HEK293 (cell line): ENCODE data around the gene PITPNM2.
A peak's percentile ranks its signal among the peaks of the same experiment; 100 is the strongest.

Source experiments
- CTCF ChIA-PET: fragments of 350-600 bp; formaldehyde crosslinking; extraction: SDS; loops from one replicate; lab custom pipeline; 2021; ENCODE audit warnings: antibody characterized with exemption; lab: Yijun Ruan, JAX
- POLR2A ChIA-PET: fragments of 300-600 bp; formaldehyde crosslinking; extraction: SDS; loops from one replicate; lab custom pipeline; 2020; ENCODE audit warnings: antibody characterized with exemption, inconsistent platforms; lab: Yijun Ruan, JAX
- H3K27ac ChIP-seq: fragments of 200-500 bp; sonication (Bioruptor generic); 2 replicates; pipeline ENCODE4 v1.5.1; 2014; ENCODE audit warnings: low read depth, low read length, control low read depth, inconsistent platforms; ENCODE audit errors: extremely low read depth
- H3K36me3 ChIP-seq, 2 experiments: fragments of 200-500 bp in 1 of 2; sonication (Bioruptor generic) in 1 of 2; 1 replicate in 1 of 2; 2 replicates in 1 of 2; pipeline ENCODE4 v1.5.1; 2014 to 2017; ENCODE audit warnings: inconsistent platforms in 2 of 2, low read length in 2 of 2; ENCODE audit not compliant: control insufficient read depth in 2 of 2, insufficient read depth in 1 of 2
- H3K4me1 ChIP-seq: fragments of 200-500 bp; sonication (Bioruptor generic); 2 replicates; pipeline ENCODE4 v1.5.1; 2014; ENCODE audit warnings: mild to moderate bottlenecking, low read length, inconsistent platforms; ENCODE audit not compliant: control insufficient read depth, insufficient read depth
- H3K4me3 ChIP-seq: 2 replicates; pipeline ENCODE4 v1.5.1; 2011; ENCODE audit warnings: low read depth, mild to moderate bottlenecking, control low read depth, low read length, moderate library complexity
- H3K9me3 ChIP-seq: fragments of 200-500 bp; sonication (Bioruptor generic); 2 replicates; pipeline ENCODE4 v1.5.1; 2014; ENCODE audit warnings: low read depth, low read length, inconsistent platforms; ENCODE audit not compliant: control insufficient read depth, insufficient read depth
- GLIS1 ChIP-seq: fragments of 450-650 bp; formaldehyde crosslinking; IDR thresholded peaks from 2 replicates; pipeline ENCODE4 v1.5.1; 2016; ENCODE audit warnings: missing biosample characterization, missing genetic modification characterization
- PRDM1 ChIP-seq: fragments of 450-650 bp; formaldehyde crosslinking; IDR thresholded peaks from 2 replicates; pipeline ENCODE4; 2016; ENCODE audit warnings: missing biosample characterization, missing genetic modification characterization
- SETDB1 ChIP-seq: IDR thresholded peaks from one replicate; pipeline ENCODE4 v1.6.1; 2017; ENCODE audit warnings: mild to moderate bottlenecking, low read length, moderate library complexity, mixed read lengths; ENCODE audit not compliant: insufficient read length
- ZBTB7A ChIP-seq: fragments of 450-650 bp; formaldehyde crosslinking; IDR thresholded peaks from 2 replicates; pipeline ENCODE4 v1.5.1; 2016; ENCODE audit warnings: low read depth, missing biosample characterization, missing genetic modification characterization
- ZFP69B ChIP-seq: fragments of 450-650 bp; formaldehyde crosslinking; IDR thresholded peaks from 2 replicates; pipeline ENCODE4 v1.5.1; 2016; ENCODE audit warnings: missing biosample characterization, missing genetic modification characterization
- ZNF169 ChIP-seq: fragments of 450-650 bp; formaldehyde crosslinking; IDR thresholded peaks from 2 replicates; pipeline ENCODE4 v1.5.1; 2016; ENCODE audit warnings: missing biosample characterization, missing genetic modification characterization
- ZNF324 ChIP-seq: fragments of 450-650 bp; formaldehyde crosslinking; IDR thresholded peaks from 2 replicates; pipeline ENCODE4 v1.5.1; 2016; ENCODE audit warnings: missing biosample characterization, missing genetic modification characterization
- ZNF350 ChIP-seq: fragments of 450-650 bp; formaldehyde crosslinking; IDR thresholded peaks from 2 replicates; pipeline ENCODE4 v1.5.0; 2017; ENCODE audit warnings: missing biosample characterization, mild to moderate bottlenecking, missing genetic modification characterization
- ZNF621 ChIP-seq: fragments of 450-650 bp; formaldehyde crosslinking; IDR thresholded peaks from 2 replicates; pipeline ENCODE4 v1.5.1; 2017; ENCODE audit warnings: missing biosample characterization, missing genetic modification characterization
- ZNF626 ChIP-seq: fragments of 450-650 bp; sonication (Bioruptor Pico); formaldehyde crosslinking; IDR thresholded peaks from 2 replicates; pipeline ENCODE4 v1.5.1; 2018; ENCODE audit warnings: missing biosample characterization, missing genetic modification characterization, inconsistent platforms
- ZNF629 ChIP-seq: fragments of 450-650 bp; formaldehyde crosslinking; IDR thresholded peaks from 2 replicates; pipeline ENCODE4 v1.5.1; 2017; ENCODE audit warnings: missing biosample characterization, missing genetic modification characterization
- ZNF776 ChIP-seq: fragments of 450-650 bp; formaldehyde crosslinking; IDR thresholded peaks from 2 replicates; pipeline ENCODE4 v1.5.0; 2017; ENCODE audit warnings: missing biosample characterization, missing genetic modification characterization, borderline replicate concordance
- TF ChIP-seq, protein P1 (sequence below): fragments of 450-650 bp; formaldehyde crosslinking; IDR thresholded peaks from 2 replicates; pipeline ENCODE4 v1.5.1; 2016; ENCODE audit warnings: missing biosample characterization, missing genetic modification characterization
- TF ChIP-seq, protein P2 (sequence below): fragments of 450-650 bp; formaldehyde crosslinking; IDR thresholded peaks from 2 replicates; pipeline ENCODE4 v1.5.1; 2016; ENCODE audit warnings: missing biosample characterization, missing genetic modification characterization, borderline replicate concordance

PITPNM2 gene

DNA sequence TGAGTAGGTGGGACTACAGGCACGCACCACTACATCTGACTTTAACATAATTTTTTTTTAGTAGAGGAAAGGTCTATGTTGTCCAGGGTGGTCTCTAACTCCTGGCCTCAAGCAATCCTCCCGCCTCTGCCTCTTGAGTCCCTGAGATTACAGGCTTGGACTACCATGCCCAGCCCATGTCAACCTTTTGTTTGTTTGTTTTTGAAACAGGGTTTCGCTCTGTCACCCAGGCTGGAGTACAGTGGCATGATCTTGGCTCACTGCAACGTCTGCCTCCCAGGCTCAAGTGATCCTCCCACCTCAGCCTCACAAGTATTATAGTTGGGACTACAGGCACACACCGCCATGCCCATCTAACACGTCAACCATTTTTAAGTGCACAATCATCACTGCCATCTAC lies 29.2 kb downstream of the PITPNM2 start:
- TF ChIP-seq, protein P1, sequence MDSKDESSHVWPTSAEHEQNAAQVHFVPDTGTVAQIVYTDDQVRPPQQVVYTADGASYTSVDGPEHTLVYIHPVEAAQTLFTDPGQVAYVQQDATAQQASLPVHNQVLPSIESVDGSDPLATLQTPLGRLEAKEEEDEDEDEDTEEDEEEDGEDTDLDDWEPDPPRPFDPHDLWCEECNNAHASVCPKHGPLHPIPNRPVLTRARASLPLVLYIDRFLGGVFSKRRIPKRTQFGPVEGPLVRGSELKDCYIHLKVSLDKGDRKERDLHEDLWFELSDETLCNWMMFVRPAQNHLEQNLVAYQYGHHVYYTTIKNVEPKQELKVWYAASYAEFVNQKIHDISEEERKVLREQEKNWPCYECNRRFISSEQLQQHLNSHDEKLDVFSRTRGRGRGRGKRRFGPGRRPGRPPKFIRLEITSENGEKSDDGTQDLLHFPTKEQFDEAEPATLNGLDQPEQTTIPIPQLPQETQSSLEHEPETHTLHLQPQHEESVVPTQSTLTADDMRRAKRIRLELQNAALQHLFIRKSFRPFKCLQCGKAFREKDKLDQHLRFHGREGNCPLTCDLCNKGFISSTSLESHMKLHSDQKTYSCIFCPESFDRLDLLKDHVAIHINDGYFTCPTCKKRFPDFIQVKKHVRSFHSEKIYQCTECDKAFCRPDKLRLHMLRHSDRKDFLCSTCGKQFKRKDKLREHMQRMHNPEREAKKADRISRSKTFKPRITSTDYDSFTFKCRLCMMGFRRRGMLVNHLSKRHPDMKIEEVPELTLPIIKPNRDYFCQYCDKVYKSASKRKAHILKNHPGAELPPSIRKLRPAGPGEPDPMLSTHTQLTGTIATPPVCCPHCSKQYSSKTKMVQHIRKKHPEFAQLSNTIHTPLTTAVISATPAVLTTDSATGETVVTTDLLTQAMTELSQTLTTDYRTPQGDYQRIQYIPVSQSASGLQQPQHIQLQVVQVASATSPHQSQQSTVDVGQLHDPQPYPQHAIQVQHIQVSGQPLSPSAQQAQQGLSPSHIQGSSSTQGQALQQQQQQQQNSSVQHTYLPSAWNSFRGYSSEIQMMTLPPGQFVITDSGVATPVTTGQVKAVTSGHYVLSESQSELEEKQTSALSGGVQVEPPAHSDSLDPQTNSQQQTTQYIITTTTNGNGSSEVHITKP (tag by site-specific recombination) = 0 out of 2 replicates have a peak, but pooled peaks have one; percentile 12
- no peak for TF ChIP-seq ZNF776 (tag by site-specific recombination)
- no peak for TF ChIP-seq ZNF350 (tag by site-specific recombination)
- TF ChIP-seq, all 188 proteins: peak for 1
- Histone ChIP-seq H3K4me1 (no peaks in the 10 kb centered on the region), H3K9me3 (no peaks in the 10 kb centered on the region), H3K36me3 (no peaks in the 10 kb centered on the region), H3K4me3 (no peak overlapping the region), H3K27ac (no peak overlapping the region)
- ChIA-PET CTCF (interaction anchor here (0.5 to 0.9 kb wide), 2 partner anchors 18 to 32 kb away, joined by 3 to 5 read pairs; no protein-coding TSS in a partner anchor), POLR2A (no interaction called here)

DNA sequence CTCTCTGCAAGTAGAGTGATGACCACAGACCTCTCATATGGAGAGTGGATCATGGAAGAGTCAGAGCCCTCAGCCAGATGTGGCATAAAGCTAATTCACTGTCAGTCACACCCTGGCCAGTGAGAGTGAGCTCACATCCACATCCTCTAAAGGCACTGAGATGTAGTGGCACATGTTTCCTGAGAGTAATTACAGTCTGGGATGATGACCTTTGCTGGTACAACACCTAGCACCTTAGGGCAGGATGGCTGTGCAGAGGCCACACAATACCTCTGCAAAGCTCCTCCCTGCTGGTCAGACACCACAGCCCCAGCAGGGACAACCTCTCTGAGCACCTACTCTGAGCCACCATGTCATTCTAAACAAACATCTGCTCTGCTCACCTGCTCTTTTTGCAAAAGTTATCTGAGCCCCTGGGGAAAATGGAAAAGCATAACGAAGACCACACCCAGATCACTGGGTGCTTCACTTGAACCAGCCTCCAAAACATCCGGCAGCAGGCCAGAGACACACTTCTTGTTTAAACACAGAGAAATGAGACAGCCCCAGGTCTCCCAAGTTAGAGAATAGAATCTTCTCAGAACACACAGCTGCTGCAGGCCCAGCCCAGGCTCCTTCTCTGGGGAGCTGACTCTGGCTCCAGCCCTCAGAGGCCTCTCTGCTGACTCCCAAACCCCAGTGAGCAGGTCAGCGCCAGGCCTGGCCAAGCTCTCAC lies 30.3 kb downstream of the PITPNM2 start:
- no peaks in the 10 kb centered on the region for H3K4me1 ChIP-seq
- no peak overlapping the region for H3K4me3 ChIP-seq
- H3K27ac ChIP-seq = no peak overlapping the region
- no peaks in the 10 kb centered on the region for H3K36me3 ChIP-seq
- CTCF ChIA-PET = no interaction called here
- POLR2A ChIA-PET = interaction anchor here (1.1 kb wide), 1 partner anchor 112 kb away, joined by 3 read pairs; the partner anchor contains the start of genes MPHOSPH9 and MTRFR
- no peaks in the 10 kb centered on the region for H3K9me3 ChIP-seq
- TF ChIP-seq ZNF621 (no peak), ZFP69B (tag by site-specific recombination) (no peak), ZNF324 (no peak), ZNF626 (tag by site-specific recombination) (no peak)

GRCh38 chr12:123119808-123120207 lies 31.1 kb downstream of the PITPNM2 start:
- no peak overlapping the region for H3K27ac ChIP-seq
- H3K4me3 ChIP-seq = no peak overlapping the region
- no peaks in the 10 kb centered on the region for H3K36me3 ChIP-seq
- no peaks in the 10 kb centered on the region for H3K9me3 ChIP-seq
- no peak for TF ChIP-seq GLIS1
- no peak for TF ChIP-seq SETDB1
- TF ChIP-seq, protein P2, sequence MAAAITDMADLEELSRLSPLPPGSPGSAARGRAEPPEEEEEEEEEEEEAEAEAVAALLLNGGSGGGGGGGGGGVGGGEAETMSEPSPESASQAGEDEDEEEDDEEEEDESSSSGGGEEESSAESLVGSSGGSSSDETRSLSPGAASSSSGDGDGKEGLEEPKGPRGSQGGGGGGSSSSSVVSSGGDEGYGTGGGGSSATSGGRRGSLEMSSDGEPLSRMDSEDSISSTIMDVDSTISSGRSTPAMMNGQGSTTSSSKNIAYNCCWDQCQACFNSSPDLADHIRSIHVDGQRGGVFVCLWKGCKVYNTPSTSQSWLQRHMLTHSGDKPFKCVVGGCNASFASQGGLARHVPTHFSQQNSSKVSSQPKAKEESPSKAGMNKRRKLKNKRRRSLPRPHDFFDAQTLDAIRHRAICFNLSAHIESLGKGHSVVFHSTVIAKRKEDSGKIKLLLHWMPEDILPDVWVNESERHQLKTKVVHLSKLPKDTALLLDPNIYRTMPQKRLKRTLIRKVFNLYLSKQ (tag by site-specific recombination) = no peak
- no peak for TF ChIP-seq PRDM1
- TF ChIP-seq ZNF629 = no peak
- TF ChIP-seq ZNF169 (tag by site-specific recombination) = no peak
- TF ChIP-seq ZBTB7A (tag by site-specific recombination) = no peak
- CTCF ChIA-PET = no interaction called here
- POLR2A ChIA-PET = no interaction called here
- H3K4me1 ChIP-seq = no peaks in the 10 kb centered on the region
